Ishikawa (cell line): Measurements from ENCODE around the gene TMPRSS15.

Experiments
- CREB1 ChIP-seq: IDR thresholded peaks from 2 replicates; pipeline ENCODE4 v1.6.1; 2012; ENCODE audit warnings: low read depth
- EGR1 ChIP-seq: IDR thresholded peaks from 2 replicates; pipeline ENCODE4 v1.6.1; 2012
- EP300 ChIP-seq: IDR thresholded peaks from 2 replicates; pipeline ENCODE4 v1.6.1; 2012; ENCODE audit warnings: borderline replicate concordance
- FOXM1 ChIP-seq: IDR thresholded peaks from 2 replicates; pipeline ENCODE4 v1.6.1; 2012; ENCODE audit warnings: low read depth, borderline replicate concordance
- NFIC ChIP-seq: IDR thresholded peaks from 2 replicates; pipeline ENCODE4 v1.6.1; 2012
- TAF1 ChIP-seq: IDR thresholded peaks from 2 replicates; pipeline ENCODE4 v1.6.1; 2012; ENCODE audit warnings: low read depth, mild to moderate bottlenecking
- TCF12 ChIP-seq: IDR thresholded peaks from 2 replicates; pipeline ENCODE4 v1.6.1; 2012; ENCODE audit warnings: low read depth
- YY1 ChIP-seq: IDR thresholded peaks from 2 replicates; pipeline ENCODE4 v1.6.1; 2012; ENCODE audit warnings: low read depth
- ZBTB7A ChIP-seq: IDR thresholded peaks from 2 replicates; pipeline ENCODE4 v1.6.1; 2012; ENCODE audit warnings: low read depth
- TF ChIP-seq, protein P1 (sequence below): IDR thresholded peaks from 2 replicates; pipeline ENCODE4 v1.6.1; 2012
- TF ChIP-seq, protein P2 (sequence below): IDR thresholded peaks from 2 replicates; pipeline ENCODE4 v1.6.1; 2012; ENCODE audit warnings: low read depth, mild to moderate bottlenecking
- TF ChIP-seq, protein P3 (sequence below): IDR thresholded peaks from 2 replicates; pipeline ENCODE4 v1.6.1; 2012

DNA sequence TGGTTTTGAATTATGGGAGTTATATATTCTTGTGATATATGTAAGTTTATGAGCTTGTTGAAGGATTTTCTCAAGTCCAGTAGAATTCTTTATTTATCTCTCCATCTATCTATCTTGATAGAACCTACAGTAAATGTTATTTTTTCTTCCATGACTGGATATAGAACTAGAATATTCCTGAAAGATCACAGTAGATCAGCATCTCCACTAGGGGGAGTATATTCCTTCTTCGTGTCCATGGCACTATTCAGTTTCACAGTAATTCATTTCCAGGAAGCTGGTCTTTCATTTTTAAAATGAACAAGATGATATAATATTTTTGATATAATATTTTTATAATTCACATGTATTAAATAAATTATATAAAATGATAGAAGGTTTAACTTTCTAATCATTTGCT lies 18.8 kb downstream of the TMPRSS15 start:
- TF ChIP-seq EP300 (no peak), TAF1 (no peak), FOXM1 (no peak), EGR1 (no peak), NFIC (no peak), CREB1 (no peak), YY1 (no peak), TCF12 (no peak), ZBTB7A (no peak)
- TF ChIP-seq, protein P1, sequence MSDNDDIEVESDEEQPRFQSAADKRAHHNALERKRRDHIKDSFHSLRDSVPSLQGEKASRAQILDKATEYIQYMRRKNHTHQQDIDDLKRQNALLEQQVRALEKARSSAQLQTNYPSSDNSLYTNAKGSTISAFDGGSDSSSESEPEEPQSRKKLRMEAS = no peak
- TF ChIP-seq, protein P2, sequence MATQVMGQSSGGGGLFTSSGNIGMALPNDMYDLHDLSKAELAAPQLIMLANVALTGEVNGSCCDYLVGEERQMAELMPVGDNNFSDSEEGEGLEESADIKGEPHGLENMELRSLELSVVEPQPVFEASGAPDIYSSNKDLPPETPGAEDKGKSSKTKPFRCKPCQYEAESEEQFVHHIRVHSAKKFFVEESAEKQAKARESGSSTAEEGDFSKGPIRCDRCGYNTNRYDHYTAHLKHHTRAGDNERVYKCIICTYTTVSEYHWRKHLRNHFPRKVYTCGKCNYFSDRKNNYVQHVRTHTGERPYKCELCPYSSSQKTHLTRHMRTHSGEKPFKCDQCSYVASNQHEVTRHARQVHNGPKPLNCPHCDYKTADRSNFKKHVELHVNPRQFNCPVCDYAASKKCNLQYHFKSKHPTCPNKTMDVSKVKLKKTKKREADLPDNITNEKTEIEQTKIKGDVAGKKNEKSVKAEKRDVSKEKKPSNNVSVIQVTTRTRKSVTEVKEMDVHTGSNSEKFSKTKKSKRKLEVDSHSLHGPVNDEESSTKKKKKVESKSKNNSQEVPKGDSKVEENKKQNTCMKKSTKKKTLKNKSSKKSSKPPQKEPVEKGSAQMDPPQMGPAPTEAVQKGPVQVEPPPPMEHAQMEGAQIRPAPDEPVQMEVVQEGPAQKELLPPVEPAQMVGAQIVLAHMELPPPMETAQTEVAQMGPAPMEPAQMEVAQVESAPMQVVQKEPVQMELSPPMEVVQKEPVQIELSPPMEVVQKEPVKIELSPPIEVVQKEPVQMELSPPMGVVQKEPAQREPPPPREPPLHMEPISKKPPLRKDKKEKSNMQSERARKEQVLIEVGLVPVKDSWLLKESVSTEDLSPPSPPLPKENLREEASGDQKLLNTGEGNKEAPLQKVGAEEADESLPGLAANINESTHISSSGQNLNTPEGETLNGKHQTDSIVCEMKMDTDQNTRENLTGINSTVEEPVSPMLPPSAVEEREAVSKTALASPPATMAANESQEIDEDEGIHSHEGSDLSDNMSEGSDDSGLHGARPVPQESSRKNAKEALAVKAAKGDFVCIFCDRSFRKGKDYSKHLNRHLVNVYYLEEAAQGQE = no peak
- TF ChIP-seq, protein P3, sequence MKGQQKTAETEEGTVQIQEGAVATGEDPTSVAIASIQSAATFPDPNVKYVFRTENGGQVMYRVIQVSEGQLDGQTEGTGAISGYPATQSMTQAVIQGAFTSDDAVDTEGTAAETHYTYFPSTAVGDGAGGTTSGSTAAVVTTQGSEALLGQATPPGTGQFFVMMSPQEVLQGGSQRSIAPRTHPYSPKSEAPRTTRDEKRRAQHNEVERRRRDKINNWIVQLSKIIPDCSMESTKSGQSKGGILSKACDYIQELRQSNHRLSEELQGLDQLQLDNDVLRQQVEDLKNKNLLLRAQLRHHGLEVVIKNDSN = no peak
